MM.1S (cell line): ENCODE results near the gene SLC25A33.

Source experiments
- DNase-seq: peaks from one replicate; pipeline ENCODE4 v3.0.0-alpha.2; 2015
- H2AFZ ChIP-seq: fragments of 300-600 bp; sonication (generic); 2 replicates; pipeline ENCODE4 v1.6.0; 2016; ENCODE audit warnings: antibody characterized with exemption, low read length
- H3F3A ChIP-seq: fragments of 300-600 bp; sonication (generic); 2 replicates; pipeline ENCODE4 v1.6.1; 2016; ENCODE audit warnings: mild to moderate bottlenecking, antibody characterized with exemption, low read length, moderate library complexity, mixed read lengths; ENCODE audit not compliant: insufficient read depth
- H3K27ac ChIP-seq: fragments of 300-600 bp; sonication (generic); 2 replicates; pipeline ENCODE4 v1.5.1; 2016; ENCODE audit warnings: mild to moderate bottlenecking, low read length
- H3K27me3 ChIP-seq: fragments of 300-600 bp; sonication (generic); replicated peaks from 2 replicates; pipeline ENCODE4 v1.6.0; 2016; ENCODE audit warnings: low read length; ENCODE audit not compliant: insufficient read depth
- H3K36me3 ChIP-seq: fragments of 300-600 bp; sonication (generic); replicated peaks from 2 replicates; pipeline ENCODE4 v1.6.1; 2016; ENCODE audit warnings: mild to moderate bottlenecking, low read length, mixed read lengths; ENCODE audit not compliant: insufficient read depth
- H3K4me1 ChIP-seq: fragments of 300-600 bp; sonication (generic); 2 replicates; pipeline ENCODE4 v1.6.1; 2016; ENCODE audit warnings: low read length, mixed read lengths
- H3K4me2 ChIP-seq: fragments of 300-600 bp; sonication (generic); 2 replicates; pipeline ENCODE4 v1.6.0; 2016; ENCODE audit warnings: low read depth, low read length
- H3K4me3 ChIP-seq: fragments of 300-600 bp; sonication (generic); 2 replicates; pipeline ENCODE4 v1.5.1; 2016; ENCODE audit warnings: low read length, mixed read lengths
- H3K79me2 ChIP-seq: fragments of 300-600 bp; sonication (generic); 2 replicates; pipeline ENCODE4 v1.6.1; 2016; ENCODE audit warnings: mixed run types, low read length, mixed read lengths
- H3K9ac ChIP-seq: fragments of 300-600 bp; sonication (generic); 2 replicates; pipeline ENCODE4 v1.6.1; 2016; ENCODE audit warnings: low read length, mixed read lengths
- H3K9me2 ChIP-seq: fragments of 300-600 bp; sonication (generic); replicated peaks from 2 replicates; pipeline ENCODE4 v1.6.1; 2016; ENCODE audit warnings: mild to moderate bottlenecking, low read length, mixed read lengths; ENCODE audit not compliant: insufficient read depth
- H3K9me3 ChIP-seq: fragments of 300-600 bp; sonication (generic); replicated peaks from 2 replicates; pipeline ENCODE4 v1.6.1; 2016; ENCODE audit warnings: mild to moderate bottlenecking, low read length, mixed read lengths; ENCODE audit not compliant: insufficient read depth
- H4K20me1 ChIP-seq: fragments of 300-600 bp; sonication (generic); 2 replicates; pipeline ENCODE4 v1.6.1; 2016; ENCODE audit warnings: mild to moderate bottlenecking, low read length, moderate library complexity, mixed read lengths; ENCODE audit not compliant: insufficient read depth
- EZH2 ChIP-seq: fragments of 300-600 bp; sonication (generic); optimal IDR thresholded peaks from 2 replicates; pipeline ENCODE3; 2017; ENCODE audit warnings: low read depth, mild to moderate bottlenecking, antibody characterized with exemption, low read length, mixed read lengths
- EZH2phosphoT487 ChIP-seq: fragments of 300-600 bp; sonication (generic); IDR thresholded peaks from 2 replicates; pipeline ENCODE4 v1.6.1; 2018; ENCODE audit warnings: antibody characterized with exemption, low read length
- TF ChIP-seq, protein P1 (sequence below): fragments of 300-600 bp; sonication (generic); IDR thresholded peaks from 2 replicates; pipeline ENCODE4 v1.5.1; 2016; ENCODE audit warnings: antibody characterized with exemption, low read length, mixed read lengths

SLC25A33 gene

GRCh38 chr1:9494936-9495758 is 44.1 kb upstream of the SLC25A33 start:
- H3K79me2 ChIP-seq: no peaks in the 10 kb centered on the region
- H3K4me2 ChIP-seq: peak overlapping the region; percentile 78
- DNase-seq: peak; percentile 55
- H4K20me1 ChIP-seq: no peaks in the 10 kb centered on the region
- H3K27me3 ChIP-seq: no peaks in the 10 kb centered on the region; the same call in 1 of the 2 replicates
- H2AFZ ChIP-seq: peak overlapping the region; percentile 89
- no peak overlapping the region for H3K27ac ChIP-seq
- H3K9me3 ChIP-seq: no peaks in the 10 kb centered on the region
- 0 out of 2 replicates have a peak, but pooled peaks cover 6% of the 10 kb centered on the region for H3K4me1 ChIP-seq
- H3F3A ChIP-seq: no peaks in the 10 kb centered on the region
- peak overlapping the region; percentile 43 for H3K4me3 ChIP-seq
- TF ChIP-seq, protein P1, sequence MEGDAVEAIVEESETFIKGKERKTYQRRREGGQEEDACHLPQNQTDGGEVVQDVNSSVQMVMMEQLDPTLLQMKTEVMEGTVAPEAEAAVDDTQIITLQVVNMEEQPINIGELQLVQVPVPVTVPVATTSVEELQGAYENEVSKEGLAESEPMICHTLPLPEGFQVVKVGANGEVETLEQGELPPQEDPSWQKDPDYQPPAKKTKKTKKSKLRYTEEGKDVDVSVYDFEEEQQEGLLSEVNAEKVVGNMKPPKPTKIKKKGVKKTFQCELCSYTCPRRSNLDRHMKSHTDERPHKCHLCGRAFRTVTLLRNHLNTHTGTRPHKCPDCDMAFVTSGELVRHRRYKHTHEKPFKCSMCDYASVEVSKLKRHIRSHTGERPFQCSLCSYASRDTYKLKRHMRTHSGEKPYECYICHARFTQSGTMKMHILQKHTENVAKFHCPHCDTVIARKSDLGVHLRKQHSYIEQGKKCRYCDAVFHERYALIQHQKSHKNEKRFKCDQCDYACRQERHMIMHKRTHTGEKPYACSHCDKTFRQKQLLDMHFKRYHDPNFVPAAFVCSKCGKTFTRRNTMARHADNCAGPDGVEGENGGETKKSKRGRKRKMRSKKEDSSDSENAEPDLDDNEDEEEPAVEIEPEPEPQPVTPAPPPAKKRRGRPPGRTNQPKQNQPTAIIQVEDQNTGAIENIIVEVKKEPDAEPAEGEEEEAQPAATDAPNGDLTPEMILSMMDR: peak; percentile 94
- TF ChIP-seq EZH2: no peak
- no peaks in the 10 kb centered on the region for H3K9me2 ChIP-seq
- H3K9ac ChIP-seq: no peak overlapping the region
- H3K36me3 ChIP-seq: no peaks in the 10 kb centered on the region

- Histone ChIP-seq H3K9ac (no peak overlapping the region), H3K36me3 (no peaks in the 10 kb centered on the region), H3K9me2 (no peaks in the 10 kb centered on the region), H3K27me3 (no peaks in the 10 kb centered on the region; the same call in 1 of the 2 replicates), H3K4me1 (0 out of 2 replicates have a peak, but pooled peaks cover 6% of the 10 kb centered on the region), H3K4me2 (peak overlapping the region; percentile 78; the same call in 1 of the 2 replicates), H3K27ac (no peak overlapping the region), H3K79me2 (no peaks in the 10 kb centered on the region), H2AFZ (peak overlapping the region; percentile 89; the same call in 1 of the 2 replicates), H3K9me3 (no peaks in the 10 kb centered on the region), H3F3A (no peaks in the 10 kb centered on the region), H4K20me1 (no peaks in the 10 kb centered on the region), H3K4me3 (no peak overlapping the region)
- TF ChIP-seq EZH2phosphoT487 (no peak), EZH2 (no peak)
- TF ChIP-seq, protein P1: no peak
- no peak for DNase-seq
These were observed 43.4 kb upstream of the SLC25A33 start for GRCh38 chr1:9495854-9496374.

GRCh38 chr1:9500756-9501754 is 38.2 kb upstream of the SLC25A33 start:
- no peaks in the 10 kb centered on the region for H3K79me2 ChIP-seq
- no peaks in the 10 kb centered on the region for H3K36me3 ChIP-seq
- H4K20me1 ChIP-seq: no peaks in the 10 kb centered on the region
- no peak for DNase-seq
- no peak overlapping the region for H3K4me3 ChIP-seq
- no peak for TF ChIP-seq EZH2phosphoT487
- TF ChIP-seq, protein P1: no peak
- no peak for TF ChIP-seq EZH2
- H3K9me3 ChIP-seq: no peaks in the 10 kb centered on the region
- no peak overlapping the region for H3K9ac ChIP-seq
- no peaks in the 10 kb centered on the region for H3K27me3 ChIP-seq
- H3K4me1 ChIP-seq: no peaks in the 10 kb centered on the region
- no peaks in the 10 kb centered on the region for H3F3A ChIP-seq
- H3K4me2 ChIP-seq: no peak overlapping the region
- H2AFZ ChIP-seq: no peak overlapping the region
- no peaks in the 10 kb centered on the region for H3K9me2 ChIP-seq
- no peak overlapping the region for H3K27ac ChIP-seq
